Right renal cortex interstitium (tissue), 3 donors: ENCODE data around the gene PRUNE2. TPM values are rescaled to one million over a fixed set of nuclear protein-coding genes. Genes with fewer than 3 reads are reported as not detected.
A peak's percentile ranks its signal among the peaks of the same experiment; 100 is the strongest.

Source experiments
- DNase-seq, 3 donors: peaks; one replicate each; pipeline ENCODE4 v3.0.0-alpha.2; 2013; ENCODE audit warnings: low read depth in 3 of 3, low spot score in 2 of 3
- polyA plus RNA-seq, 3 donors: library from polyadenylated mRNA; unstranded; fragments of 120-200 nt; gene quantifications; one replicate each; pipeline ENCODE4 v1.2.1, GENCODE V29; 2013; ENCODE audit not compliant: insufficient read length in 3 of 3

The PRUNE2 gene
- polyA plus RNA-seq, 3 donors = 11.5 to 14.3 (median 12.7) TPM

GRCh38 chr9:76808636-76809035, 97.3 kb downstream of the PRUNE2 start:
- no peak for DNase-seq

GRCh38 chr9:76803762-76804161, 102.2 kb downstream of the PRUNE2 start:
- DNase-seq = no peak

GRCh38 chr9:76803083-76803482, 102.8 kb downstream of the PRUNE2 start:
- no peak for DNase-seq

- DNase-seq = no peak
Observed at GRCh38 chr9:76800901-76801300, 105.0 kb downstream of the PRUNE2 start.

- DNase-seq = no peak
Observed at GRCh38 chr9:76799473-76799872, 106.4 kb downstream of the PRUNE2 start.

- DNase-seq = no peak
Observed at GRCh38 chr9:76798527-76798926, 107.4 kb downstream of the PRUNE2 start.

- no peak for DNase-seq
Observed at GRCh38 chr9:76796296-76796695, 109.6 kb downstream of the PRUNE2 start.

- DNase-seq = no peak
Observed at GRCh38 chr9:76793784-76794431, 112.0 kb downstream of the PRUNE2 start.

GRCh38 chr9:76789840-76790239, 116.1 kb downstream of the PRUNE2 start:
- no peak for DNase-seq

GRCh38 chr9:76787677-76788076, 118.2 kb downstream of the PRUNE2 start:
- no peak for DNase-seq

GRCh38 chr9:76785501-76785900, 120.4 kb downstream of the PRUNE2 start:
- DNase-seq = no peak

GRCh38 chr9:76784881-76785280, 121.0 kb downstream of the PRUNE2 start:
- DNase-seq = no peak

GRCh38 chr9:76772686-76773445, 133.0 kb downstream of the PRUNE2 start:
- DNase-seq = peak in 2 of 3 donors; percentile 27 to 52

GRCh38 chr9:76766126-76766525, 139.8 kb downstream of the PRUNE2 start:
- no peak for DNase-seq

GRCh38 chr9:76764138-76764537, 141.8 kb downstream of the PRUNE2 start, which contains the start of gene PCA3:
TSS of gene PCA3 (plus strand) at chr9:76764438.
- DNase-seq = no peak

- DNase-seq = no peak
Observed at GRCh38 chr9:76761448-76761847, 144.5 kb downstream of the PRUNE2 start.

GRCh38 chr9:76759732-76760131, 146.2 kb downstream of the PRUNE2 start:
- no peak for DNase-seq

- DNase-seq = no peak
Observed at GRCh38 chr9:76758476-76758875, 147.4 kb downstream of the PRUNE2 start.

- no peak for DNase-seq
Observed at GRCh38 chr9:76756941-76757673, 148.8 kb downstream of the PRUNE2 start.

- DNase-seq = no peak
Observed at GRCh38 chr9:76756268-76756640, 149.7 kb downstream of the PRUNE2 start.

- DNase-seq = no peak
Observed at GRCh38 chr9:76751001-76751400, 154.9 kb downstream of the PRUNE2 start.

- no peak for DNase-seq
Observed at GRCh38 chr9:76744336-76744735, 161.6 kb downstream of the PRUNE2 start.
